ENCODE results near the gene PDE4D.

DNA sequence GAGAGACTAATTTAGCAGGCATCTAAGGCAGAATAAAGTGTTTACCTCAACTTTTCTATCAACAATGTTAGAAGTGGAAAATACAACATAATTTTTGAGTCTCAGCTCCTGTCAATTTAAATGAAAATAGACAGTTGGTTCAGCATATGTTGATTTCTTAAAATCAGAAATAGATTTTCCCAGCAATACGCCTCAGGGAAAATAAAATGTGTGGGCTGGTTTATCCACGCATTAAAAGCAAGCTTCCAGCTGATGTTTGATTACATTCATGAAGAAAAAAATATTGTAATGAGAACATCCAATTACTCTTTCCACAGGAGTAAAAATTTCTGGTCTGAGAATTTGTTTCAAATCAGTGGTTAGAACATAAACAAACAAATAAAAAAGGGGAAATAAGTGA is 166.3 kb downstream of the PDE4D start:
- TF ChIP-seq, protein P1, sequence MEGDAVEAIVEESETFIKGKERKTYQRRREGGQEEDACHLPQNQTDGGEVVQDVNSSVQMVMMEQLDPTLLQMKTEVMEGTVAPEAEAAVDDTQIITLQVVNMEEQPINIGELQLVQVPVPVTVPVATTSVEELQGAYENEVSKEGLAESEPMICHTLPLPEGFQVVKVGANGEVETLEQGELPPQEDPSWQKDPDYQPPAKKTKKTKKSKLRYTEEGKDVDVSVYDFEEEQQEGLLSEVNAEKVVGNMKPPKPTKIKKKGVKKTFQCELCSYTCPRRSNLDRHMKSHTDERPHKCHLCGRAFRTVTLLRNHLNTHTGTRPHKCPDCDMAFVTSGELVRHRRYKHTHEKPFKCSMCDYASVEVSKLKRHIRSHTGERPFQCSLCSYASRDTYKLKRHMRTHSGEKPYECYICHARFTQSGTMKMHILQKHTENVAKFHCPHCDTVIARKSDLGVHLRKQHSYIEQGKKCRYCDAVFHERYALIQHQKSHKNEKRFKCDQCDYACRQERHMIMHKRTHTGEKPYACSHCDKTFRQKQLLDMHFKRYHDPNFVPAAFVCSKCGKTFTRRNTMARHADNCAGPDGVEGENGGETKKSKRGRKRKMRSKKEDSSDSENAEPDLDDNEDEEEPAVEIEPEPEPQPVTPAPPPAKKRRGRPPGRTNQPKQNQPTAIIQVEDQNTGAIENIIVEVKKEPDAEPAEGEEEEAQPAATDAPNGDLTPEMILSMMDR (IDR thresholded peaks at IDR 0.05), result no peak
- no peak for TF ChIP-seq POLR2A (IDR thresholded peaks at IDR 0.05)
- TF ChIP-seq EP300 (IDR thresholded peaks at IDR 0.05), result no peak

All from tibial nerve (tissue), 4 donors.